ENCODE results near the gene CACNA1C. TPM values are rescaled to one million over a fixed set of nuclear protein-coding genes. Genes with fewer than 3 reads are reported as not detected.

CACNA1C gene
- total RNA-seq, 2 donors from 2014 or later = 0.86 to 6.3 TPM

GRCh38 chr12:2673966-2674810 lies 621.4 kb downstream of the CACNA1C start:
- peak; percentile 83 for DNase-seq
- Histone ChIP-seq H3K36me3 (ENCODE audit: control insufficient read depth, insufficient read depth, low read length) (no peaks in the 10 kb centered on the region), H3K4me3 (ENCODE audit: low read length) (no peak overlapping the region), H3K9ac (ENCODE audit: extremely low read depth, low read length, poor library complexity, severe bottlenecking) (no peak overlapping the region), H3K4me1 (ENCODE audit: control insufficient read depth, insufficient read depth, low read length) (no peaks in the 10 kb centered on the region), H3K9me3 (ENCODE audit: control insufficient read depth, low read length) (no peaks in the 10 kb centered on the region), H3K27me3 (ENCODE audit: control insufficient read depth, insufficient read depth, low read length, poor library complexity, severe bottlenecking) (no peaks in the 10 kb centered on the region), H3K27ac (ENCODE audit: low read depth, low read length) (no peak overlapping the region)
- H3K27ac Mint-ChIP-seq = no peak overlapping the region
- no peaks in the 10 kb centered on the region for H3K36me3 Mint-ChIP-seq (ENCODE audit: low read depth)
- WGBS, 2 experiments (ENCODE audit: insufficient coverage in 1 of 2, insufficient read length in 1 of 2) = 92 to 94% methylated on average over 14 to 18 of the region's 18 CpGs
- H3K27me3 Mint-ChIP-seq (ENCODE audit: insufficient read depth) = no peaks in the 10 kb centered on the region
- no peaks in the 10 kb centered on the region for H3K4me1 Mint-ChIP-seq
- no peaks in the 10 kb centered on the region for H3K9me3 Mint-ChIP-seq
- no peak overlapping the region for H3K4me3 Mint-ChIP-seq
- peak; percentile 87 for TF ChIP-seq CTCF (conservative IDR thresholded peaks at IDR 0.05)

GRCh38 chr12:2675776-2676175 lies 623.0 kb downstream of the CACNA1C start:
- no peaks in the 10 kb centered on the region for H3K4me1 Mint-ChIP-seq
- Histone ChIP-seq H3K9me3 (ENCODE audit: control insufficient read depth, low read length) (no peaks in the 10 kb centered on the region), H3K27ac (ENCODE audit: low read depth, low read length) (no peak overlapping the region), H3K9ac (ENCODE audit: extremely low read depth, low read length, poor library complexity, severe bottlenecking) (no peak overlapping the region), H3K4me3 (ENCODE audit: low read length) (no peak overlapping the region), H3K4me1 (ENCODE audit: control insufficient read depth, insufficient read depth, low read length) (no peaks in the 10 kb centered on the region), H3K27me3 (ENCODE audit: control insufficient read depth, insufficient read depth, low read length, poor library complexity, severe bottlenecking) (no peaks in the 10 kb centered on the region), H3K36me3 (ENCODE audit: control insufficient read depth, insufficient read depth, low read length) (no peaks in the 10 kb centered on the region)
- 72 to 75% methylated on average over 5 to 6 of the region's 6 CpGs for WGBS, 2 experiments (ENCODE audit: insufficient coverage in 1 of 2, insufficient read length in 1 of 2)
- TF ChIP-seq CTCF (conservative IDR thresholded peaks at IDR 0.05) = no peak
- H3K9me3 Mint-ChIP-seq = no peaks in the 10 kb centered on the region
- no peak overlapping the region for H3K27ac Mint-ChIP-seq
- DNase-seq = peak; percentile 20
- H3K4me3 Mint-ChIP-seq = no peak overlapping the region
- H3K36me3 Mint-ChIP-seq (ENCODE audit: low read depth) = no peaks in the 10 kb centered on the region
- no peaks in the 10 kb centered on the region for H3K27me3 Mint-ChIP-seq (ENCODE audit: insufficient read depth)

- Mint-ChIP-seq H3K27ac (no peak overlapping the region), H3K9me3 (no peaks in the 10 kb centered on the region), H3K36me3 (ENCODE audit: low read depth) (no peaks in the 10 kb centered on the region), H3K4me1 (no peaks in the 10 kb centered on the region), H3K4me3 (no peak overlapping the region), H3K27me3 (ENCODE audit: insufficient read depth) (no peaks in the 10 kb centered on the region)
- Histone ChIP-seq H3K27me3 (ENCODE audit: control insufficient read depth, insufficient read depth, low read length, poor library complexity, severe bottlenecking) (no peaks in the 10 kb centered on the region), H3K9ac (ENCODE audit: extremely low read depth, low read length, poor library complexity, severe bottlenecking) (no peak overlapping the region), H3K36me3 (ENCODE audit: control insufficient read depth, insufficient read depth, low read length) (no peaks in the 10 kb centered on the region), H3K9me3 (ENCODE audit: control insufficient read depth, low read length) (no peaks in the 10 kb centered on the region), H3K4me1 (ENCODE audit: control insufficient read depth, insufficient read depth, low read length) (no peaks in the 10 kb centered on the region), H3K27ac (ENCODE audit: low read depth, low read length) (no peak overlapping the region), H3K4me3 (ENCODE audit: low read length) (no peak overlapping the region)
- 88 to 91% methylated on average over 15 to 20 of the region's 20 CpGs for WGBS, 2 experiments (ENCODE audit: insufficient coverage in 1 of 2, insufficient read length in 1 of 2)
- DNase-seq = peak; percentile 45
- TF ChIP-seq CTCF (conservative IDR thresholded peaks at IDR 0.05) = no peak
Measured at GRCh38 chr12:2677142-2677880, 624.5 kb downstream of the CACNA1C start.

Measured in endodermal cell (in vitro differentiated cells).